Astrocyte (in vitro differentiated cells and primary cell): ENCODE measurements around the gene OXTR. TPM values are rescaled to one million over a fixed set of nuclear protein-coding genes. Genes with fewer than 3 reads are reported as not detected.

Experiments
- DNase-seq: peaks from one replicate; pipeline ENCODE4 v3.0.0-alpha.2; 2010; ENCODE audit warnings: low read depth
- FAIRE-seq: peaks from 2 replicates; lab custom pipeline; 2011; peaks lifted over from hg19 to GRCh38; lab: Jason Lieb, UNC
- H2AFZ ChIP-seq: 2 replicates; pipeline ENCODE4 v1.6.0; 2012; ENCODE audit warnings: low read depth, low read length, inconsistent platforms
- H3K27ac ChIP-seq: 2 replicates; pipeline ENCODE4 v1.5.1; 2011; ENCODE audit warnings: low read depth, low read length, inconsistent platforms
- H3K27me3 ChIP-seq: 2 replicates; pipeline ENCODE4 v1.6.0; 2011; ENCODE audit warnings: low read length, inconsistent platforms; ENCODE audit not compliant: insufficient read depth
- H3K36me3 ChIP-seq: 2 replicates; pipeline ENCODE4 v1.5.1; 2011; ENCODE audit warnings: low read length, inconsistent platforms; ENCODE audit not compliant: insufficient read depth
- H3K4me1 ChIP-seq: 2 replicates; pipeline ENCODE4 v1.5.1; 2011; ENCODE audit warnings: low read length, inconsistent platforms; ENCODE audit not compliant: insufficient read depth
- H3K4me2 ChIP-seq: 2 replicates; pipeline ENCODE4 v1.6.0; 2012; ENCODE audit warnings: low read length, inconsistent platforms
- H3K4me3 ChIP-seq: 2 replicates; pipeline ENCODE4 v1.5.1; 2011; ENCODE audit warnings: low read depth, mild to moderate bottlenecking, low read length, inconsistent platforms; ENCODE audit not compliant: insufficient read depth
- H3K79me2 ChIP-seq: 2 replicates; pipeline ENCODE4 v1.6.0; 2012; ENCODE audit warnings: mild to moderate bottlenecking, low read length, inconsistent platforms; ENCODE audit not compliant: insufficient read depth
- H3K9ac ChIP-seq: 2 replicates; pipeline ENCODE4 v1.6.0; 2012; ENCODE audit warnings: mild to moderate bottlenecking, low read length, inconsistent platforms
- H3K9me3 ChIP-seq: 2 replicates; pipeline ENCODE4 v1.5.1; 2012; ENCODE audit warnings: low read depth, mild to moderate bottlenecking, low read length, inconsistent platforms; ENCODE audit not compliant: insufficient read depth
- H4K20me1 ChIP-seq: 2 replicates; pipeline ENCODE4 v1.6.0; 2012; ENCODE audit warnings: low read length, inconsistent platforms; ENCODE audit not compliant: insufficient read depth
- H3K27ac Mint-ChIP-seq: one replicate; pipeline ENCODE4 v1.8.0; 2021; ENCODE audit warnings: mild to moderate bottlenecking, mixed read lengths; ENCODE audit not compliant: unreplicated experiment
- H3K27me3 Mint-ChIP-seq: one replicate; pipeline ENCODE4 v1.8.0; 2021; ENCODE audit warnings: low read depth, mixed read lengths; ENCODE audit not compliant: unreplicated experiment
- H3K36me3 Mint-ChIP-seq: one replicate; pipeline ENCODE4 v1.8.0; 2021; ENCODE audit warnings: low read depth, mixed read lengths; ENCODE audit not compliant: unreplicated experiment
- H3K4me1 Mint-ChIP-seq: one replicate; pipeline ENCODE4 v1.8.0; 2021; ENCODE audit warnings: low read depth, mixed read lengths; ENCODE audit not compliant: unreplicated experiment
- H3K4me3 Mint-ChIP-seq: one replicate; pipeline ENCODE4 v1.8.0; 2021; ENCODE audit warnings: mild to moderate bottlenecking, moderate library complexity, mixed read lengths; ENCODE audit not compliant: unreplicated experiment
- H3K9me3 Mint-ChIP-seq: one replicate; pipeline ENCODE4 v1.8.0; 2021; ENCODE audit warnings: mild to moderate bottlenecking, mixed read lengths; ENCODE audit not compliant: unreplicated experiment
- CTCF ChIP-seq: IDR thresholded peaks from 2 replicates; pipeline ENCODE4 v1.5.1; 2011; ENCODE audit warnings: low read depth, mild to moderate bottlenecking, inconsistent platforms, low read length, moderate library complexity; ENCODE audit not compliant: insufficient read depth
- EZH2 ChIP-seq: IDR thresholded peaks from 2 replicates; pipeline ENCODE4 v1.6.1; 2012; ENCODE audit warnings: mild to moderate bottlenecking, low read length, inconsistent platforms; ENCODE audit not compliant: insufficient read depth
- total RNA-seq: library from RNA; stranded (reverse); gene quantifications from 2 replicates; pipeline ENCODE4 v1.2.1, GENCODE V29; 2021

The OXTR gene
- total RNA-seq, 1 donor from 2014 or later: 3.0 TPM

GRCh38 chr3:8741581-8742261 lies 27.7 kb downstream of the OXTR start:
- no peaks in the 10 kb centered on the region for H3K9me3 Mint-ChIP-seq
- Histone ChIP-seq H2AFZ (no peak overlapping the region), H3K4me2 (peak overlapping the region; percentile 81), H3K27ac (peak overlapping the region; percentile 71), H3K4me1 (peaks cover 37% of the 10 kb centered on the region), H3K36me3 (no peaks in the 10 kb centered on the region), H4K20me1 (no peaks in the 10 kb centered on the region), H3K27me3 (no peaks in the 10 kb centered on the region), H3K4me3 (peak overlapping the region; percentile 24), H3K79me2 (no peaks in the 10 kb centered on the region), H3K9me3 (no peaks in the 10 kb centered on the region), H3K9ac (peak overlapping the region; percentile 55)
- DNase-seq (peak; percentile 82), FAIRE-seq (no peak)
- H3K4me1 Mint-ChIP-seq: peaks cover 31% of the 10 kb centered on the region
- H3K4me3 Mint-ChIP-seq: peak overlapping the region; percentile 60
- peak overlapping the region; percentile 73 for H3K27ac Mint-ChIP-seq
- TF ChIP-seq EZH2 (no peak), CTCF (no peak)
- peaks cover 15% of the 10 kb centered on the region for H3K27me3 Mint-ChIP-seq
- no peaks in the 10 kb centered on the region for H3K36me3 Mint-ChIP-seq

- Histone ChIP-seq H3K27me3 (no peaks in the 10 kb centered on the region), H3K4me3 (no peak overlapping the region), H3K79me2 (no peaks in the 10 kb centered on the region), H4K20me1 (no peaks in the 10 kb centered on the region), H3K9ac (no peak overlapping the region), H2AFZ (no peak overlapping the region), H3K27ac (peak overlapping the region; percentile 39), H3K4me2 (peak overlapping the region; percentile 81), H3K4me1 (peaks cover 37% of the 10 kb centered on the region), H3K9me3 (no peaks in the 10 kb centered on the region), H3K36me3 (no peaks in the 10 kb centered on the region)
- no peaks in the 10 kb centered on the region for H3K36me3 Mint-ChIP-seq
- FAIRE-seq: peak; percentile 91
- peak overlapping the region; percentile 34 for H3K4me3 Mint-ChIP-seq
- peak; percentile 66 for DNase-seq
- H3K27me3 Mint-ChIP-seq: peaks cover 6% of the 10 kb centered on the region
- TF ChIP-seq CTCF: no peak
- TF ChIP-seq EZH2: no peak
- H3K9me3 Mint-ChIP-seq: no peaks in the 10 kb centered on the region
- H3K27ac Mint-ChIP-seq: peak overlapping the region; percentile 8
- H3K4me1 Mint-ChIP-seq: peaks cover 31% of the 10 kb centered on the region
Measured at GRCh38 chr3:8739757-8740504, 29.5 kb downstream of the OXTR start.
